Measurements from ENCODE around the gene ADISSP. TPM values are rescaled to one million over a fixed set of nuclear protein-coding genes. Genes with fewer than 3 reads are reported as not detected.

The ADISSP gene
- total RNA-seq, 4 donors from 2014 or later = 36.1 to 74.7 (median 59.3) TPM

- H3K4me3 ChIP-seq = no peak overlapping the region
- H3K27ac ChIP-seq = peak overlapping the region in 2 of 4 donors; percentile 33 to 37
- H3K27me3 ChIP-seq = peaks cover 66% of the 10 kb centered on the region
- no peak for ATAC-seq
- WGBS, 2 donors (ENCODE audit: low coverage in 1 of 2) = 75 to 89% methylated on average over 2 to 4 of the region's 8 CpGs
- H3K4me1 ChIP-seq = peaks cover 0 to 33% (median 11%) of the 10 kb centered on the region in 3 donors
- H3K36me3 ChIP-seq = no peaks in the 10 kb centered on the region
- no peaks in the 10 kb centered on the region for H3K9me3 ChIP-seq
- TF ChIP-seq POLR2AphosphoS5 (IDR thresholded peaks at IDR 0.05) = no peak
- TF ChIP-seq EP300 (IDR thresholded peaks at IDR 0.05) = no peak
- TF ChIP-seq POLR2A (IDR thresholded peaks at IDR 0.05) = no peak
- TF ChIP-seq CTCF (IDR thresholded peaks at IDR 0.05) = no peak
Observed at GRCh38 chr20:3729811-3730540, 37.6 kb downstream of the ADISSP start.

GRCh38 chr20:3729378-3729777 is 38.2 kb downstream of the ADISSP start:
- Histone ChIP-seq H3K27me3 (peaks cover 66% of the 10 kb centered on the region), H3K9me3 (no peaks in the 10 kb centered on the region), H3K27ac (peak overlapping the region in 1 of 4 donors; percentile 58), H3K36me3 (no peaks in the 10 kb centered on the region), H3K4me1 (peaks cover 0 to 33% (median 11%) of the 10 kb centered on the region in 3 donors), H3K4me3 (no peak overlapping the region)
- no peak for ATAC-seq
- 80% methylated on average over 1 of the region's 6 CpGs; no CpG with 5 or more reads in 1 of the 2 donors for WGBS, 2 donors (ENCODE audit: low coverage in 1 of 2)
- TF ChIP-seq POLR2AphosphoS5 (IDR thresholded peaks at IDR 0.05) (no peak), EP300 (IDR thresholded peaks at IDR 0.05) (no peak), CTCF (IDR thresholded peaks at IDR 0.05) (no peak), POLR2A (IDR thresholded peaks at IDR 0.05) (no peak)

- peak overlapping the region in 1 of 4 donors; percentile 58 for H3K27ac ChIP-seq
- peaks cover 65% of the 10 kb centered on the region for H3K27me3 ChIP-seq
- H3K4me1 ChIP-seq = peaks cover 0 to 33% (median 11%) of the 10 kb centered on the region in 3 donors
- WGBS, 2 donors (ENCODE audit: low coverage in 1 of 2) = no CpG with 5 or more reads among the region's 3 CpGs
- ATAC-seq = no peak
- no peaks in the 10 kb centered on the region for H3K9me3 ChIP-seq
- no peaks in the 10 kb centered on the region for H3K36me3 ChIP-seq
- TF ChIP-seq POLR2A (IDR thresholded peaks at IDR 0.05) = no peak
- TF ChIP-seq POLR2AphosphoS5 (IDR thresholded peaks at IDR 0.05) = no peak
- no peak for TF ChIP-seq EP300 (IDR thresholded peaks at IDR 0.05)
- TF ChIP-seq CTCF (IDR thresholded peaks at IDR 0.05) = no peak
- H3K4me3 ChIP-seq = no peak overlapping the region
Observed at GRCh38 chr20:3728876-3729275, 38.7 kb downstream of the ADISSP start.

GRCh38 chr20:3728354-3728753 is 39.2 kb downstream of the ADISSP start:
- Histone ChIP-seq H3K9me3 (no peaks in the 10 kb centered on the region), H3K36me3 (no peaks in the 10 kb centered on the region), H3K27ac (peak overlapping the region in 3 of 4 donors; percentile 17 to 58 (median 51)), H3K4me1 (peaks cover 0 to 33% (median 11%) of the 10 kb centered on the region in 3 donors), H3K27me3 (peaks cover 61% of the 10 kb centered on the region), H3K4me3 (no peak overlapping the region)
- no peak for ATAC-seq
- 95% methylated on average over 3 of the region's 5 CpGs; no CpG with 5 or more reads in 1 of the 2 donors for WGBS, 2 donors (ENCODE audit: low coverage in 1 of 2)
- TF ChIP-seq EP300 (IDR thresholded peaks at IDR 0.05) (no peak), POLR2AphosphoS5 (IDR thresholded peaks at IDR 0.05) (no peak), CTCF (IDR thresholded peaks at IDR 0.05) (no peak), POLR2A (IDR thresholded peaks at IDR 0.05) (no peak)

Measured in gastroesophageal sphincter (tissue), 4 donors.